ENCODE measurements around the gene MVK.

MVK gene

DNA sequence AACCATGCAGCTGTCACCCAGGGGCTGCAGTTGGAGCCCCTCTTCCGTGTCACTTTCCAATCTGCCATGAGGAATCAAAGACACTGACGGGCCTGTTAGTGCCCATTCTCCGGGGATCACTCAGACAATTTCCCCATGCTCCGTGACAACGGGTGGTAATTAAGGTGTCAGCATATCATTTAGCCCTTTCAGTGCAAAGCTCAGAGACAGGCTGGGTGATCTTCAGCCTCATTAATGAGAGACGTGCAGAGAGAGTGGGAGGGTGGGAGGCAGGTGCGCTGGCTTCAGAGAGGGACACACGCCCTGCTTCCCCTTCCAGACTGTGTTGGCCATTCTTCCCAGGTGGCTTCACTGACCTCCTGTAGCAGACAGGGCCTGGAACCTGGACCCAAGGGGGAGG lies 58.7 kb downstream of the MVK start:
- DNase-seq (ENCODE audit: low read depth), result no peak

DNA sequence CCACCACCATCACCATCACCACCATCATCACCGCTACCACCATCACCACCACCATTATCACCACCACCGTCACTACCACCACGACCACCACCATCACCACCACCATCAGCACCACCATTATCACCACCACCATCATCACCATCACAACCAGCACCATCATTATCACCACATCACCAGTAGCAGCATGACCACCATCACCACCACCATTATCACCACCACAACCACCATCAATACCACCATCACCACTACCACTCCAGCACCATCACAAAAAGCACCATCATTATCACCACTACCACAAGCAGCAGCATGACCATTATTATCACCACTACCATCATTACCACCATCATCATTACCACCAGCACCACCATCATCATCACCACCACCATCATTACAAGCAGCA lies 62.1 kb downstream of the MVK start:
- no peak for DNase-seq (ENCODE audit: low read depth)

DNA sequence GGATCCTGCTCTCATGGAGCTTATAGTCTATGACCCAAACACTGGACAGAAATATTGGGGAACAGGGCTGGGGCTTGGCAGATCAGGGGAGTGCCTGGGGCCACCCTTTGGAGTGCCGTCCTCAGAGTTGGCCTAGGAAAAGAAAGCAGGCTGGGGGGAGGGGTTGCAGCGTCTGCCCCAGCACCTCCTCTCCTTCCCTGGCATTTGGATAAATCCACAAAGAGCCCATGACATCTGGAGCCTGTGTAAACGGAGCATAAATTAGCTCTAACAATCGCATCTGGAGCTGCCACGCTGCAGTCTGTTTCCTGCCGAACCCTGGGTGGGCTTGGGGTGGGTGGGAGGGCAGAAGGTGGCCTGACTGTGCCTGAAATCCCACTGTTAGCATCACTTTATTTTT lies 63.8 kb downstream of the MVK start:
- no peak for DNase-seq (ENCODE audit: low read depth)

DNA sequence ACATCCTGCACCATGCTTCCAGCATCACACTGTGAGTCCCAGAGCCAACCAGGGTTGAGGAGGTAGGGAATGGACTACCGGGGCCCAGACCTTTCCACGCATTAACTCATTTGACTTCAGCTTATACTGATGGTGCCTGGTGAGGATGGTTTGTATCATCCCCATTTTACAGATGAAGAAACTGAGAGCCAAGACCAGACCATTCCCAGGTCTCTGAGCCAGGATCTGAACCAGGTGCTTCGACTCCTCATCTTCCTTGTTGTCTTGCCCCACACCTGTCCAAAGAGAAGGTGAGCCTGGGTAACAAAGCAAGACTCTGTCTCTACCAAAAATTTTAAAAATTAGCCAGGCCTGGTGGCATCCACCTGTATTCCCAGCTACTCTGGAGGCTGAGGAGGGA lies 64.4 kb downstream of the MVK start:
- no peak for DNase-seq (ENCODE audit: low read depth)

DNA sequence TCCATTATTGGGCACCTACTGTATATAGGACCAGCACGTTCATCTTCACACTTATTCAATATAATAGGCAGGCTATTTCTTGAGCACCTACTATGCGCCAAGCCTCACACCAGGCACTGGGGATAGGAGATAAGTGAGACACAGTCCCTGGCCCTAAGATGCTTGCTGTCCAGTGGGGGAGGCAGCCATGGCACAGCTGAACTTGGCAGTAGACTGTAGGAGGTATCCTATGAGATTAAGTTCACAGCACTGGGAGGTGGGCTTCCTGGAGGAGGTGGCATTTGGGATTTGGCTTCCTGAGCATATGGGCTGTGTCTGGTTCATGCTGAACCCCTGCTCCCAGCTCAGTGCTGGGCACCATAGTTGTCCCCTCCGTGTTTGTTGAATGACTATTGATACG lies 65.1 kb downstream of the MVK start:
- DNase-seq (ENCODE audit: low read depth), result no peak

DNA sequence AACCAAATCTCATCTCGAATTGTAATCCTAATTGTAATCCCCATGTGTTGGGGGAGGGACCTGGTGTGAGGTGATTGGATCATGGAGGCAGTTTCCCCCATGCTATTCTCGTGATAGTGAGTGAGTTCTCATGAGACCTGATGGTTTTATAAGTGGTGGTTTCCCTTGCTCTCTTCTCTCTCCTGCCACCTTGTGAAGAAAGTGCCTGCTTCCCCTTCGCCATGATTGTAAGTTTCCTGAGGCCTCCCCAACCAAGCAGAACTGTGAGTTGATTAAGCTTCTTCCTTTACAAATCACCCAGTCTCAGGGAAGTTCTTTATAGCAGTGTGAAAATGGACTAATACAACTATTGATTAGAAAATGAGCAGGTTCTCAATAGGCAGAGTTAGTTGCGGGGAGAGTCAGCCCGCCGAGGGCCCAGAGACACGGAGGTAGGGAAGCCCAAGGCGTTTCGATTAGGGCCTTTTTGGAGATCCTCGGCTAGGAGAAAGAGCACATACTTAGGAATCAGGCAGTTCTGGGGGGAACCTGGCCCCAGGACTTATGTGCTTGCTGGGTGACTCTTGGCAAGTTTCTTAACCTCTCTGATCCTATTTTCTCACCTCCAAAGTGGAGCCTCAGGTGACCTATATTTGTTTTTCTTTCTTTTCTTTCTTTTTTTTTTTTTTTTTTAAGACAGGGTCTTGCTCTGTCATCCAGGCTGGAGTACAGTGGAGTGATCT lies 65.7 kb downstream of the MVK start:
- no peak for DNase-seq (ENCODE audit: low read depth)

DNA sequence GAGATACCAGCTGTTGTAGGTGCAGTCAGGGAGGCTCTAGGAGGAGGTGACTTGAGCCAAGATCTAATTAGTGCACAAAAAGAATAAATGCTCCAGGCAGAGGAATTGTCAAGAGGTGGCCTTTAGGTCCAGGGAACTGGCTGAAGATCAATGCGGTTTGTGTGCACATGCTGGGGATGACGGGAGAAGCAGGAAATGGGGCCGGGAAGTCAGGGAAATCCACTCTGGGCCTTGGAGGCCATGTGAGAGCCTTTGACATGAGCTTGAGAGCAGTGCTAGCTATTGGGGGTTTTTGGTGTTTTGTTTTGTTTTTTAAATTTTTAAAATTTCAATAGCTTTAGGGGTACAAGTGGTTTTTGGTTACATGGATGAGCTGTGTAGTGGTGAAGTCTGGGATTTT lies 67.4 kb downstream of the MVK start:
- DNase-seq (ENCODE audit: low read depth), result no peak

DNA sequence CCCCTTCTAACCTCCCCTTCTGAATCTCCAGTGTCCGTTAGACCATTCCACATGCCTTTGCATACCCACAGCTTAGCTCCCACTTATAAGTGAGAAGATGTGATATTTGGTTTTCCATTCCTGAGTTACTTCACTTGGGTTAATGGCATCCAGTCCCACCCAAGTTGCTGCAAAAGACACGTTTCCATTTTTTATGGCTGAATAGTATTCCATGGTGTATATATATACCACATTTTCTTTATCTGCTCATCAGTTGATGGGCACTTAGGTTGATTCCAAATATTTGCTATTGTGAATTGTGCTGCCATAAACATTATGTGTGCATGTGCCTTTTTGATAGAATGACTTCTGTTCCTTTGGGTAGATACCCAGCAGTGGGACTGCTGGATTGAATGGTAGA lies 67.8 kb downstream of the MVK start:
- no peak for DNase-seq (ENCODE audit: low read depth)

DNA sequence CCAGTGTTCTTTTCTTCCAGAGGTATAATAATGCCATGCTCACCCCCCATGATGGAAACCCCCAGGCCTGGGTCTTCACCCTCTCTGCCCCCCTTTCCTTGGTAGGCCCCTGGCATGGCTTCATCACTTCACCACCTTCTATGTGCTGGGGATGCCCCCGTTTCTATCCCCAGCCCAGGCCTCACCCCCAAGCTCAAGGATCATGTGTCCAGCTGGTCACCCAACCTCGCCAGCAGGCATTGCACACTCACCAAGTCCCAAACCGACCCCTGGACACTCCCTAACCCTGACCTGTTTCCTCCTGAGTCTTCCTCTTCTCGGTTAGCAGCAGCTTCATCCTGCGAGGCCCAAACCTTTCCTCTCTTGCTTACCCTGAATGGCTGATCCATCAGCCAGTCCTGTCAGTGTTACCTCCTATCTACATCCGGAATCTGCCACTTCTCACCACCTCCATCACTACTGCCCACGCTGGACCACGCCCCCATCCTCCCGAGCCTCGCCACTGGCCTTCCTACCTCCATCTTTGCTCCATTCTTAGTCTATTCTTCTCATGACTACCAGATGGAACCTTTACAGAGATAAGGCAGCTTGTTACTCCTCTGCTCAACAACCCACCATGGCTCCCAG lies 69.0 kb downstream of the MVK start:
- DNase-seq (ENCODE audit: low read depth), result no peak

DNA sequence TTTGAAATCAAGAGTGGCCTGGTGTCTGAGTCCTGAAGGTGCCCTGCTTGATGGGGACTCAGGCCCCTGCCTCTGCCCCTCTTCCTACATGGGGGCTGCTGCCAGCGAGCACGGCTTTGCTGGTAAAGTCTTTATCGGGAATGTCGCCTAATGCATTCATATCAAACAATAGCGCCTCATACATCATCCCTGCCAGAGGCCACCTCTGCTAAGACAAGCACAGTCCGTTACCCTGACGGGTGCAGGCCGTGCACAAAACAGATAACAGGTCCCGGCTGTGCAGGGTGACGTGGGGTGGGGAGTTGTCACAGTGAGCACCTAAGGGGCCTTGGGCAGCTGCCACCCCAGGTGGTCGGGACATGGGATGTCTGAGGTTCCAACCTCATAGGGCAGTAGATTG lies 71.6 kb downstream of the MVK start:
- no peak for DNase-seq (ENCODE audit: low read depth)

DNA sequence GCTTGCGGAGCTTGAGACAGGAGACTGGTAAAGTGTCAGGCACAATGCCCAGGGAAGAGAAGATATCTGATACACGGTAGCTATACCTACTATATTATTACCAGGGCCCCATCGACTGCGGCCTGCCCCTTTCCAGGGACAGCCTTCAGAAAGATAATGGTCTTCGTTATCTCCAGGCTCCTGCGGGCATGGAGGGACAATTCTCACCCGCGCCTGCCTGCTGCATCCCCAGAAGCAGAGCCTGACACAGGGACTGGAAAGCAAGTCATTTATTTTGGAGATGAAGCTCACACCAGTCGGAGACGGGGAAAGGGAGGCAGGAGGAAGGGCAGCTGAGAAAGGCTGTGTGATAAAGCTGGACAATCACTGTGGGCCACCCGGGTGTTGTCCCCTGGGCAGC lies 72.1 kb downstream of the MVK start:
- DNase-seq (ENCODE audit: low read depth), result no peak

Measured in ELR (cell line).